22Rv1 (cell line): Measurements from ENCODE around the gene IL6ST.

ENCODE experiments used
- ZFX ChIP-seq: fragments of 450-650 bp; IDR thresholded peaks from 2 replicates; pipeline ENCODE4 v1.6.1; 2017; ENCODE audit warnings: antibody characterized with exemption, borderline replicate concordance
- TF ChIP-seq, protein P1 (sequence below): fragments of 450-650 bp; IDR thresholded peaks from 2 replicates; pipeline ENCODE4 v1.5.1; 2017; ENCODE audit warnings: mild to moderate bottlenecking

DNA sequence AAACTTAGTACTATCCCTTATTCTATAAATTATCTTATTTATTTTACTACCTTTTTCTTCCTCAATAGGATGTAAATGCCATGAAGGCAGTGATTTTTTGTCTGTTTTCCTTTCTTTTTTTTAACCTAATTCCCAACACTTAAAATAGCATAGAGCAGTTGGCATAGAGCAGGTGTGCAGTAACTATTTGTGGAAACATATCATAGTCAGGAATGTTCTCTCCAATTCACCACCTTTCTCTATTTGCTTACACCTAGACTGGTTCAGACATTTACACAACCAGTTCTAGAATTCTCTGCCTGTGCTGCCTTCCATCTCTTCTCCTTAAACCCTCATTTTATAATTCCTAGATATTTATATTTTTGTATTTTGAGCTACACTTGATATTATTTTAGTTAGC is 94.0 kb downstream of the IL6ST start:
- TF ChIP-seq, protein P1, sequence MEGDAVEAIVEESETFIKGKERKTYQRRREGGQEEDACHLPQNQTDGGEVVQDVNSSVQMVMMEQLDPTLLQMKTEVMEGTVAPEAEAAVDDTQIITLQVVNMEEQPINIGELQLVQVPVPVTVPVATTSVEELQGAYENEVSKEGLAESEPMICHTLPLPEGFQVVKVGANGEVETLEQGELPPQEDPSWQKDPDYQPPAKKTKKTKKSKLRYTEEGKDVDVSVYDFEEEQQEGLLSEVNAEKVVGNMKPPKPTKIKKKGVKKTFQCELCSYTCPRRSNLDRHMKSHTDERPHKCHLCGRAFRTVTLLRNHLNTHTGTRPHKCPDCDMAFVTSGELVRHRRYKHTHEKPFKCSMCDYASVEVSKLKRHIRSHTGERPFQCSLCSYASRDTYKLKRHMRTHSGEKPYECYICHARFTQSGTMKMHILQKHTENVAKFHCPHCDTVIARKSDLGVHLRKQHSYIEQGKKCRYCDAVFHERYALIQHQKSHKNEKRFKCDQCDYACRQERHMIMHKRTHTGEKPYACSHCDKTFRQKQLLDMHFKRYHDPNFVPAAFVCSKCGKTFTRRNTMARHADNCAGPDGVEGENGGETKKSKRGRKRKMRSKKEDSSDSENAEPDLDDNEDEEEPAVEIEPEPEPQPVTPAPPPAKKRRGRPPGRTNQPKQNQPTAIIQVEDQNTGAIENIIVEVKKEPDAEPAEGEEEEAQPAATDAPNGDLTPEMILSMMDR: no peak
- no peak for TF ChIP-seq ZFX
